Measurements from ENCODE around the gene MMD. TPM values are rescaled to one million over a fixed set of nuclear protein-coding genes. Genes with fewer than 3 reads are reported as not detected.

MMD gene
- total and polyA plus RNA-seq, 2 experiments from 2014 or later, result 6.0 to 6.6 TPM

- in situ Hi-C loops (cut with MboI), result no loop called here
- 70 to 74% methylated on average over 4 of the region's 4 CpGs for WGBS, 2 experiments (ENCODE audit: low coverage in 1 of 2, low lambda C conversion rate in 2 of 2, missing lambda C conversion rate in 2 of 2)
Measured at GRCh38 chr17:55343900-55344513, 77.6 kb downstream of the MMD start.

DNA sequence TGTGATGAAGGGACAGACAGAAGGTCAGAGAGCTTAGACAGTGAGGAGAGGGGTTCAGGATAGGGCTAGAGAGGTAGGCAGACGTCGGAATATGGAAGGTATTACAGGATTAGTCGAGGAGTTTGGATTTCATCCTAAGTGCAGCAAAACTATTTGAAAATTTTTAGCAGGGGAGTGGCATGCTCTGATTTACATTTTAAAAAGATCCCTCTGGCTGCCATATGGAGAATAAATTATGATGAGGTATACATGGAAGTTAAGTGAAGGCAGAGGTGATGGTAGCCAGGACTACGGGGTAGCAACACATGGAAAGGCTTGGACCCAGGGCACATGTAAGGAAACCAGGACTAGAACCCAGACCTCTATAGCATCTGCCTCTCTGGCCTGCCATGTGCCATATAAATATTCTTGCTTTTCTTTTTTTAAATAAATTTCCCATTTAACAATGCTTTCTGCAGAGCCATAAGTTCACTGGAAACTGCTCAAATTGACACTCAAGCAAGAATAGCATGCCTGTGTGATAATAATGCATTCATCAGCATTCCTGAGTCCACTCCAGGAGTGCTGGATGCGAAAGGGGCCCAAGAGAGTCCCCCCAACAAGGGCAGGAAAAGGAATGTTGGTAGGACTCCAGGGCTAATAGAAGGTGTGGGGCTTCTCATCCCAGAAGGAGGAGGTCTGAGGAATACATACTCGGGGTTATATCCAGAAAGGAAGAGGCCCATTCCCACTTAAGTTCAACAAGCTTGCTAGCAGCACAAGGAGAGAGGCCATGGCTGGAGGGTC lies 78.6 kb downstream of the MMD start:
- no peak overlapping the region for H2AFZ ChIP-seq
- no peak for DNase-seq
- H3K27me3 ChIP-seq (replicated peaks; ENCODE audit: insufficient read depth), result no peaks in the 10 kb centered on the region; the same call in none of the 2 replicates
- H3F3A ChIP-seq (ENCODE audit: insufficient read depth), result no peaks in the 10 kb centered on the region
- TF ChIP-seq EZH2 (IDR thresholded peaks at IDR 0.05; ENCODE audit: insufficient read depth, poor library complexity, severe bottlenecking) (no peak), EZH2phosphoT487 (IDR thresholded peaks at IDR 0.05; ENCODE audit: insufficient read depth, low read depth) (no peak)
- no peak overlapping the region for H3K4me2 ChIP-seq (ENCODE audit: unreplicated experiment)
- no peaks in the 10 kb centered on the region for H3K36me3 ChIP-seq (ENCODE audit: low read depth)
- in situ Hi-C loops (cut with MboI), result no loop called here
- H3K9ac ChIP-seq, result no peak overlapping the region
- WGBS, 2 experiments (ENCODE audit: low coverage in 1 of 2, low lambda C conversion rate in 2 of 2, missing lambda C conversion rate in 2 of 2), result 88 to 89% methylated on average over 6 of the region's 6 CpGs
- no peak overlapping the region for H3K27ac ChIP-seq
- no peaks in the 10 kb centered on the region for H4K20me1 ChIP-seq (ENCODE audit: insufficient read depth)
- H3K4me3 ChIP-seq, result no peak overlapping the region
- H3K79me2 ChIP-seq (ENCODE audit: insufficient read depth), result no peaks in the 10 kb centered on the region
- no peaks in the 10 kb centered on the region for H3K9me3 ChIP-seq (ENCODE audit: low read depth)
- peaks cover 9% of the 10 kb centered on the region for H3K4me1 ChIP-seq (ENCODE audit: insufficient read depth)
- H3K9me2 ChIP-seq (ENCODE audit: insufficient read depth), result no peaks in the 10 kb centered on the region

More at GRCh38 chr17:55343900-55344513, 77.6 kb downstream of the MMD start:
- no peaks in the 10 kb centered on the region for H3K9me2 ChIP-seq (ENCODE audit: insufficient read depth)
- no peaks in the 10 kb centered on the region for H3K9me3 ChIP-seq (ENCODE audit: low read depth)
- H4K20me1 ChIP-seq (ENCODE audit: insufficient read depth), result no peaks in the 10 kb centered on the region
- no peak overlapping the region for H3K27ac ChIP-seq
- H3K4me3 ChIP-seq, result no peak overlapping the region
- no peaks in the 10 kb centered on the region for H3F3A ChIP-seq (ENCODE audit: insufficient read depth)
- H3K27me3 ChIP-seq (replicated peaks; ENCODE audit: insufficient read depth), result no peaks in the 10 kb centered on the region; the same call in none of the 2 replicates
- DNase-seq, result no peak
- TF ChIP-seq EZH2phosphoT487 (IDR thresholded peaks at IDR 0.05; ENCODE audit: insufficient read depth, low read depth), result no peak
- TF ChIP-seq EZH2 (IDR thresholded peaks at IDR 0.05; ENCODE audit: insufficient read depth, poor library complexity, severe bottlenecking), result no peak
- no peaks in the 10 kb centered on the region for H3K36me3 ChIP-seq (ENCODE audit: low read depth)
- H3K4me2 ChIP-seq (ENCODE audit: unreplicated experiment), result no peak overlapping the region
- peaks cover 9% of the 10 kb centered on the region for H3K4me1 ChIP-seq (ENCODE audit: insufficient read depth)
- no peaks in the 10 kb centered on the region for H3K79me2 ChIP-seq (ENCODE audit: insufficient read depth)
- no peak overlapping the region for H2AFZ ChIP-seq
- H3K9ac ChIP-seq, result no peak overlapping the region

Other genes with a start within 250 kb of the MMD start
- gene HLF, start 156.9 kb downstream of the MMD start, total RNA-seq (2014; rRNA removed; shearing (Covaris generic)), result not detected in 2 replicates
- gene HLF, start 156.9 kb downstream of the MMD start, polyA plus RNA-seq (2016; fragmentation: Nextera tagmentation; extraction: Ambion mirVana), result 0.09 TPM in 1 of 2 replicates, not detected in the other
- gene SMIM36, start 89.6 kb upstream of the MMD start, total RNA-seq (2014; rRNA removed; shearing (Covaris generic)), result not detected in 2 replicates
- not detected in 2 replicates for gene SMIM36, start 89.6 kb upstream of the MMD start, polyA plus RNA-seq (2016; fragmentation: Nextera tagmentation; extraction: Ambion mirVana)

Data from GM23248 (cell line).